HCT116 (cell line): ENCODE data around the gene P2RX7. TPM values are rescaled to one million over a fixed set of nuclear protein-coding genes. Genes with fewer than 3 reads are reported as not detected.

Source experiments
- ATAC-seq: fragments of 200-7000 bp; cut with Tn5 transposase; 2 replicates; pipeline ENCODE4 v1.9.1; 2020; ENCODE audit warnings: mild to moderate bottlenecking, moderate library complexity
- BruUV-seq: library from RNA; stranded (reverse); fragments of 400-500 nt; replicated peaks from 2 replicates; lab custom pipeline; 2021; lab: Mats Ljungman, UMichigan
- CTCF ChIA-PET: fragments of 300-600 bp; sonication (Branson Sonifier 250); formaldehyde crosslinking; loops from one replicate; lab custom pipeline; 2021; ENCODE audit warnings: antibody characterized with exemption; lab: Charles Lee
- POLR2A ChIA-PET: fragments of 300-600, 350-600 bp; sonication (Branson Sonifier 250); formaldehyde crosslinking; loops from one replicate; lab custom pipeline; 2021; ENCODE audit warnings: antibody characterized with exemption; lab: Charles Lee
- RAD21 ChIA-PET, 2 experiments: fragments of 300-600 bp; sonication (Branson Sonifier 250); formaldehyde crosslinking; loops; one replicate each; lab custom pipeline; 2023; ENCODE audit warnings: low total read pairs in 2 of 2; ENCODE audit not compliant: uncharacterized antibody in 2 of 2, unreplicated experiment in 2 of 2, low non-redundant PET in 1 of 2; lab: Charles Lee
- DNase-seq: peaks from one replicate; pipeline ENCODE4 v3.0.0-alpha.2; 2010; ENCODE audit warnings: low read depth, low spot score
- H2AFZ ChIP-seq: fragments of 200-600 bp; shearing (Covaris generic), sonication (generic); 2 replicates; pipeline ENCODE4 v1.6.1; 2017; ENCODE audit warnings: low read depth, mixed run types, mixed read lengths, antibody characterized with exemption, low read length; ENCODE audit not compliant: poor library complexity, severe bottlenecking
- H3K27ac ChIP-seq: 2 replicates; pipeline ENCODE4 v1.5.1; 2012; ENCODE audit warnings: low read depth, low read length
- H3K27me3 ChIP-seq: fragments of 200-600 bp; sonication (generic); 2 replicates; pipeline ENCODE4 v1.6.1; 2016; ENCODE audit warnings: mixed run types, low read length, mixed read lengths; ENCODE audit not compliant: insufficient read depth
- H3K36me3 ChIP-seq, 2 experiments: fragments of 200-500 bp in 1 of 2; fragments of 200-600 bp in 1 of 2; sonication (Bioruptor generic) in 1 of 2; sonication (generic) in 1 of 2; 2 replicates each; pipeline versions ENCODE4 v1.5.1 to v1.6.1; 2014 to 2016; ENCODE audit warnings: low read length in 2 of 2, inconsistent platforms in 1 of 2, mixed read lengths in 1 of 2, mixed run types in 1 of 2; ENCODE audit not compliant: insufficient read depth in 2 of 2, control insufficient read depth in 1 of 2
- H3K4me1 ChIP-seq, 2 experiments: fragments of 200-600 bp in 1 of 2; sonication (generic) in 1 of 2; 2 replicates each; pipeline versions ENCODE4 v1.5.1 to v1.6.1; 2012 to 2017; ENCODE audit warnings: low read length in 2 of 2, inconsistent platforms in 1 of 2, mild to moderate bottlenecking in 1 of 2, mixed read lengths in 1 of 2, mixed run types in 1 of 2, moderate library complexity in 1 of 2; ENCODE audit not compliant: insufficient read depth in 2 of 2, control insufficient read depth in 1 of 2
- H3K4me2 ChIP-seq: fragments of 200-600 bp; sonication (generic); 2 replicates; pipeline ENCODE4 v1.6.1; 2017; ENCODE audit warnings: mixed run types, low read length, mixed read lengths
- H3K4me3 ChIP-seq, 2 experiments: fragments of 200-600 bp in 1 of 2; sonication (generic) in 1 of 2; replicated peaks in 1 of 2; 2 replicates each; pipeline ENCODE4 v1.5.1; 2011 to 2016; ENCODE audit warnings: low read length in 2 of 2, control low read depth in 1 of 2, low read depth in 1 of 2, mild to moderate bottlenecking in 1 of 2, mixed read lengths in 1 of 2, mixed run types in 1 of 2
- H3K79me2 ChIP-seq: fragments of 200-600 bp; sonication (generic); 2 replicates; pipeline ENCODE4 v1.6.1; 2017; ENCODE audit warnings: mild to moderate bottlenecking, mixed run types, low read length, moderate library complexity, mixed read lengths; ENCODE audit not compliant: insufficient read depth
- H3K9ac ChIP-seq: fragments of 200-600 bp; sonication (generic); 2 replicates; pipeline ENCODE4 v1.6.1; 2016; ENCODE audit warnings: low read length, mixed read lengths
- H3K9me2 ChIP-seq: fragments of 200-600 bp; sonication (generic), shearing (Covaris generic); 2 replicates; pipeline ENCODE4 v1.6.1; 2017; ENCODE audit warnings: mixed run types, mild to moderate bottlenecking, moderate library complexity; ENCODE audit not compliant: insufficient read depth
- H3K9me3 ChIP-seq, 2 experiments: fragments of 200-500 bp in 1 of 2; fragments of 200-600 bp in 1 of 2; sonication (Bioruptor generic) in 1 of 2; sonication (generic) in 1 of 2; 2 replicates each; pipeline ENCODE4 v1.6.1; 2014 to 2017; ENCODE audit warnings: low read length in 2 of 2, mixed read lengths in 2 of 2, inconsistent platforms in 1 of 2, low read depth in 1 of 2, mild to moderate bottlenecking in 1 of 2, mixed run types in 1 of 2, moderate library complexity in 1 of 2; ENCODE audit not compliant: control insufficient read depth in 1 of 2, insufficient read depth in 1 of 2
- H4K20me1 ChIP-seq: fragments of 200-600 bp; sonication (generic), shearing (Covaris generic); 2 replicates; pipeline ENCODE4 v1.6.1; 2017; ENCODE audit warnings: mixed run types, mild to moderate bottlenecking, moderate library complexity; ENCODE audit not compliant: insufficient read depth
- CBX3 ChIP-seq: IDR thresholded peaks from 2 replicates; pipeline ENCODE4 v1.6.1; 2012; ENCODE audit warnings: low read depth
- CEBPB ChIP-seq: IDR thresholded peaks from 2 replicates; pipeline ENCODE4 v1.6.1; 2012; ENCODE audit warnings: low read depth
- ELF1 ChIP-seq: IDR thresholded peaks from 2 replicates; pipeline ENCODE4 v1.6.1; 2012; ENCODE audit warnings: low read depth, borderline replicate concordance
- JUND ChIP-seq: IDR thresholded peaks from 2 replicates; pipeline ENCODE4 v1.6.1; 2012
- POLR2A ChIP-seq: IDR thresholded peaks from 2 replicates; pipeline ENCODE4 v1.7.0; 2011; ENCODE audit warnings: borderline replicate concordance; ENCODE audit not compliant: insufficient read depth, insufficient read length; ENCODE audit errors: extremely low read depth
- RAD21 ChIP-seq: IDR thresholded peaks from 2 replicates; pipeline ENCODE4 v1.6.1; 2012; ENCODE audit warnings: low read depth, mild to moderate bottlenecking
- SIN3A ChIP-seq: IDR thresholded peaks from 2 replicates; pipeline ENCODE4 v1.6.1; 2012; ENCODE audit warnings: low read depth
- SP1 ChIP-seq: IDR thresholded peaks from 2 replicates; pipeline ENCODE4 v1.6.1; 2012; ENCODE audit warnings: low read depth
- SRF ChIP-seq: IDR thresholded peaks from 2 replicates; pipeline ENCODE4 v1.6.1; 2012; ENCODE audit warnings: low read depth
- YY1 ChIP-seq: IDR thresholded peaks from 2 replicates; pipeline ENCODE4 v1.6.1; 2011; ENCODE audit warnings: low read length, low read depth, moderate library complexity, mild to moderate bottlenecking; ENCODE audit not compliant: insufficient replicate concordance; ENCODE audit errors: extremely low read depth
- intact Hi-C: fragments of 100-400 bp; cut with micrococcal nuclease; formaldehyde crosslinking; loops from 2 replicates; pipeline ENCODE4 v1.10.0; 2022
- total RNA-seq: library from RNA; stranded (reverse); gene quantifications from one replicate; pipeline ENCODE4 v1.2.1, GENCODE V29; 2021; ENCODE audit not compliant: unreplicated experiment
- TF ChIP-seq, protein P1 (sequence below): IDR thresholded peaks from 2 replicates; pipeline ENCODE4 v1.6.1; 2012
- TF ChIP-seq, protein P2 (sequence below), 3 experiments: fragments of 200-600 bp in 1 of 3; sonication (generic) in 1 of 3; IDR thresholded peaks in 2 of 3; conservative IDR thresholded peaks in 1 of 3; 2 replicates each; pipeline ENCODE4 v1.5.1; 2012 to 2017; ENCODE audit warnings: low read depth in 2 of 3, low read length in 2 of 3, antibody characterized with exemption in 1 of 3, borderline replicate concordance in 1 of 3, control low read depth in 1 of 3, mild to moderate bottlenecking in 1 of 3, mixed read lengths in 1 of 3, mixed run types in 1 of 3, moderate library complexity in 1 of 3; ENCODE audit not compliant: insufficient read depth in 1 of 3
- TF ChIP-seq, protein P3 (sequence below): IDR thresholded peaks from 2 replicates; pipeline ENCODE4 v1.6.1; 2011; ENCODE audit warnings: mild to moderate bottlenecking, low read length, moderate library complexity; ENCODE audit not compliant: insufficient replicate concordance; ENCODE audit errors: extremely low read depth
- TF ChIP-seq, protein P4 (sequence below): IDR thresholded peaks from 2 replicates; pipeline ENCODE4 v1.6.1; 2012; ENCODE audit warnings: low read depth

The P2RX7 gene
- total RNA-seq, 1 experiment from 2014 or later: 1.5 TPM

DNA sequence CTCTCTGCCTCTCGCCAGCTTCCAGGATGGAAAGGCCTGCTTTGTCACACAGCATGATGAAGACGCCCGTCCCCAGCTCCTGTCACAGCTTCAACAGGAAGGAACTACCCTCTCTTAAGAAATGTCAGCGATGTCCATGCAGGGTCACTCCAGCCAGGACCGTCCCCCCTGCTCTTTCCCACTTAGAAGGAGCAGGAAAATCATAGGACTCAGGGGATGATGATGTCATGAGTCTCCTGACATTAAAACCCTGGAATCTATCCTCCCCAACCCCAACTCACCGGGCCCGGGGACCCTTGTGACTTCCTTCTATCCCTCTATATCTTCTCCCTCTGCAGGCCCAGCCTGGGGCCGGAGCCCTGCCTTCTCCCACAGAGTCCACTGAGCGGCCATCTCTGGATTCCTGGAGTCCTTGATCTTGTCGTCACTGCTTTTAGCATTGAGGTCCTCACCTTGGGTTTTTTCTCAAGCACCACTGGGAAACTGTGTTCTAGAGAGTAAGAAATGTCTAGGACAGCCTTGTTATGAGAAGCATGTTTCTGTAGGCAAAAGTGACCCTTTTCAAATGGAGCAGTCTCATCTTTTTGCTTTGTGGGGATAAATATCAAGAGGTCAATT is 42.8 kb upstream of the P2RX7 start:
- Histone ChIP-seq H3K9me2 (no peaks in the 10 kb centered on the region), H3K27me3 (no peaks in the 10 kb centered on the region), H3K4me3 (no peak overlapping the region), H3K4me1 (peaks cover 0 to 6% of the 10 kb centered on the region in 2 experiments; a peak in 1 of 4 replicates), H3K79me2 (no peaks in the 10 kb centered on the region), H3K27ac (no peak overlapping the region), H2AFZ (no peak overlapping the region), H4K20me1 (no peaks in the 10 kb centered on the region), H3K9me3 (no peaks in the 10 kb centered on the region), H3K36me3 (no peaks in the 10 kb centered on the region), H3K9ac (no peak overlapping the region), H3K4me2 (no peak overlapping the region)
- TF ChIP-seq, protein P1, sequence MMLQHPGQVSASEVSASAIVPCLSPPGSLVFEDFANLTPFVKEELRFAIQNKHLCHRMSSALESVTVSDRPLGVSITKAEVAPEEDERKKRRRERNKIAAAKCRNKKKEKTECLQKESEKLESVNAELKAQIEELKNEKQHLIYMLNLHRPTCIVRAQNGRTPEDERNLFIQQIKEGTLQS: no peak
- TF ChIP-seq CBX3 (no peak), RAD21 (no peak), JUND (no peak), SRF (no peak), ELF1 (no peak), SP1 (no peak), SIN3A (no peak), POLR2A (no peak), YY1 (no peak), CEBPB (no peak)
- TF ChIP-seq, protein P2, sequence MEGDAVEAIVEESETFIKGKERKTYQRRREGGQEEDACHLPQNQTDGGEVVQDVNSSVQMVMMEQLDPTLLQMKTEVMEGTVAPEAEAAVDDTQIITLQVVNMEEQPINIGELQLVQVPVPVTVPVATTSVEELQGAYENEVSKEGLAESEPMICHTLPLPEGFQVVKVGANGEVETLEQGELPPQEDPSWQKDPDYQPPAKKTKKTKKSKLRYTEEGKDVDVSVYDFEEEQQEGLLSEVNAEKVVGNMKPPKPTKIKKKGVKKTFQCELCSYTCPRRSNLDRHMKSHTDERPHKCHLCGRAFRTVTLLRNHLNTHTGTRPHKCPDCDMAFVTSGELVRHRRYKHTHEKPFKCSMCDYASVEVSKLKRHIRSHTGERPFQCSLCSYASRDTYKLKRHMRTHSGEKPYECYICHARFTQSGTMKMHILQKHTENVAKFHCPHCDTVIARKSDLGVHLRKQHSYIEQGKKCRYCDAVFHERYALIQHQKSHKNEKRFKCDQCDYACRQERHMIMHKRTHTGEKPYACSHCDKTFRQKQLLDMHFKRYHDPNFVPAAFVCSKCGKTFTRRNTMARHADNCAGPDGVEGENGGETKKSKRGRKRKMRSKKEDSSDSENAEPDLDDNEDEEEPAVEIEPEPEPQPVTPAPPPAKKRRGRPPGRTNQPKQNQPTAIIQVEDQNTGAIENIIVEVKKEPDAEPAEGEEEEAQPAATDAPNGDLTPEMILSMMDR (IDR thresholded peaks at IDR 0.05 in 2 of 3, conservative IDR thresholded peaks at IDR 0.05 in 1 of 3; ENCODE audit: borderline replicate concordance in 1 of 3, insufficient read depth in 1 of 3, low read depth in 2 of 3, low read length in 2 of 3): no peak
- TF ChIP-seq, protein P3, sequence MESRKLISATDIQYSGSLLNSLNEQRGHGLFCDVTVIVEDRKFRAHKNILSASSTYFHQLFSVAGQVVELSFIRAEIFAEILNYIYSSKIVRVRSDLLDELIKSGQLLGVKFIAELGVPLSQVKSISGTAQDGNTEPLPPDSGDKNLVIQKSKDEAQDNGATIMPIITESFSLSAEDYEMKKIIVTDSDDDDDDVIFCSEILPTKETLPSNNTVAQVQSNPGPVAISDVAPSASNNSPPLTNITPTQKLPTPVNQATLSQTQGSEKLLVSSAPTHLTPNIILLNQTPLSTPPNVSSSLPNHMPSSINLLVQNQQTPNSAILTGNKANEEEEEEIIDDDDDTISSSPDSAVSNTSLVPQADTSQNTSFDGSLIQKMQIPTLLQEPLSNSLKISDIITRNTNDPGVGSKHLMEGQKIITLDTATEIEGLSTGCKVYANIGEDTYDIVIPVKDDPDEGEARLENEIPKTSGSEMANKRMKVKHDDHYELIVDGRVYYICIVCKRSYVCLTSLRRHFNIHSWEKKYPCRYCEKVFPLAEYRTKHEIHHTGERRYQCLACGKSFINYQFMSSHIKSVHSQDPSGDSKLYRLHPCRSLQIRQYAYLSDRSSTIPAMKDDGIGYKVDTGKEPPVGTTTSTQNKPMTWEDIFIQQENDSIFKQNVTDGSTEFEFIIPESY: no peak
- TF ChIP-seq, protein P4, sequence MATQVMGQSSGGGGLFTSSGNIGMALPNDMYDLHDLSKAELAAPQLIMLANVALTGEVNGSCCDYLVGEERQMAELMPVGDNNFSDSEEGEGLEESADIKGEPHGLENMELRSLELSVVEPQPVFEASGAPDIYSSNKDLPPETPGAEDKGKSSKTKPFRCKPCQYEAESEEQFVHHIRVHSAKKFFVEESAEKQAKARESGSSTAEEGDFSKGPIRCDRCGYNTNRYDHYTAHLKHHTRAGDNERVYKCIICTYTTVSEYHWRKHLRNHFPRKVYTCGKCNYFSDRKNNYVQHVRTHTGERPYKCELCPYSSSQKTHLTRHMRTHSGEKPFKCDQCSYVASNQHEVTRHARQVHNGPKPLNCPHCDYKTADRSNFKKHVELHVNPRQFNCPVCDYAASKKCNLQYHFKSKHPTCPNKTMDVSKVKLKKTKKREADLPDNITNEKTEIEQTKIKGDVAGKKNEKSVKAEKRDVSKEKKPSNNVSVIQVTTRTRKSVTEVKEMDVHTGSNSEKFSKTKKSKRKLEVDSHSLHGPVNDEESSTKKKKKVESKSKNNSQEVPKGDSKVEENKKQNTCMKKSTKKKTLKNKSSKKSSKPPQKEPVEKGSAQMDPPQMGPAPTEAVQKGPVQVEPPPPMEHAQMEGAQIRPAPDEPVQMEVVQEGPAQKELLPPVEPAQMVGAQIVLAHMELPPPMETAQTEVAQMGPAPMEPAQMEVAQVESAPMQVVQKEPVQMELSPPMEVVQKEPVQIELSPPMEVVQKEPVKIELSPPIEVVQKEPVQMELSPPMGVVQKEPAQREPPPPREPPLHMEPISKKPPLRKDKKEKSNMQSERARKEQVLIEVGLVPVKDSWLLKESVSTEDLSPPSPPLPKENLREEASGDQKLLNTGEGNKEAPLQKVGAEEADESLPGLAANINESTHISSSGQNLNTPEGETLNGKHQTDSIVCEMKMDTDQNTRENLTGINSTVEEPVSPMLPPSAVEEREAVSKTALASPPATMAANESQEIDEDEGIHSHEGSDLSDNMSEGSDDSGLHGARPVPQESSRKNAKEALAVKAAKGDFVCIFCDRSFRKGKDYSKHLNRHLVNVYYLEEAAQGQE: no peak
- BruUV-seq: no TSS peak
- intact Hi-C loops: no loop called here
- POLR2A ChIA-PET: no interaction called here
- ATAC-seq (no peak), DNase-seq (no peak)
- CTCF ChIA-PET: no interaction called here
- RAD21 ChIA-PET: no interaction called here
